Superior temporal gyrus (tissue), 1 donor: ENCODE data around the gene SLC25A48.
"Not testable (repeated sequence)": the region's sequence is repeated elsewhere in the genome, so short reads cannot be mapped to it uniquely, and the experiment has no call there.

Source experiments
- DNase-seq: peaks from one replicate; pipeline ENCODE4 v3.0.0-alpha.2; 2016; ENCODE audit errors: extremely low spot score

Gene SLC25A48

DNA sequence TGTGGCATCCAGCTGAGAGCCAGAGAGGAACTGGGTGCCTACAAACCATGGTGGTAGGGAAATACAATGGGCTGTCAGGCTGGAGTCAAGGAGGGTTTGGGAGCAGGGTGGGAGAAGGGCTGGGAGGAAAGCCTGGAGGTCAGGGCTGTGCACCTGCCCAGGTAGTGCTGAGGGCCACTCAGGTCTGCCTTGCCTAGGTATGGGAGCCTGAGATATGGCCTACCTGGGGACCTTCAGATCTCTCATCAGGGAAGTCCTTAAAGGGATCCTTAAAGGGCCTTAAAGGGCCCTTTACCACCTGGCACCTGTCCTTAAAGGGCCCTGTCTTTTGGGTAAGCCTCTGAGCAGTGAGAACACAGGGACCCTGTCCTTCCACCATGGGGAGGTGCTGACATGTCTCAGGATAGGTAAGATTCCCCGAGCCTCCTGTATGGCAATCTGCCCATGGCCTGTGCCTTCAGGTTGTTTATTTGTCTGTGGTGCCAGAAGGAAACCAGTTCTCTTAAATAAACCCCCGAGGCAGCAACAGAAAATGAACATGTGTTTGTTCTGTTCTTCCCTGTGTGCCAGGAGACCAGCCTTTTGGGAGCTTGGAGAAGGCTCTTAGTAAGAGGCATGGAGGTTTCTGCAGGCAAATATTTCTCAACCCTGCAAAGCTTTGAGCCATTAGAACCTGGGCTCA lies 23.3 kb downstream of the SLC25A48 start:
- DNase-seq, result no peak

DNA sequence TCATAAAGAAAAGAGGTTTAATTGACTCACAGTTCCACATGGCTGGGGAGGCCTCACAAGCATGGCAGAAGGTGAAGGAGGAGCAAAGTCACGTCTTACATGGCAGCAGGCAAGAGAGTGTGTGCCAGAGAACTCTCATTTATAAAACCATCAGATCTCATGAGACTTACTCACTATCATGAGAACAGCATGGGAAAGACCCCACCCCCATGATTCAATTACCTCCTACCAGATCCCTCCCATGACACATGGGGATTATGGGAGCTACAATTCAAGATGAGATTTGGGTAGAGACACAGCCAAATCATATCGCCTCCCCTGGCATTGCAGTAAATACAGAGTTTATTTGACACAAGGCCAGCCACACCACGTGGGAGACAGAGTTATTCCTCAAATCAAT lies 24.7 kb downstream of the SLC25A48 start:
- DNase-seq, result not testable (repeated sequence)

DNA sequence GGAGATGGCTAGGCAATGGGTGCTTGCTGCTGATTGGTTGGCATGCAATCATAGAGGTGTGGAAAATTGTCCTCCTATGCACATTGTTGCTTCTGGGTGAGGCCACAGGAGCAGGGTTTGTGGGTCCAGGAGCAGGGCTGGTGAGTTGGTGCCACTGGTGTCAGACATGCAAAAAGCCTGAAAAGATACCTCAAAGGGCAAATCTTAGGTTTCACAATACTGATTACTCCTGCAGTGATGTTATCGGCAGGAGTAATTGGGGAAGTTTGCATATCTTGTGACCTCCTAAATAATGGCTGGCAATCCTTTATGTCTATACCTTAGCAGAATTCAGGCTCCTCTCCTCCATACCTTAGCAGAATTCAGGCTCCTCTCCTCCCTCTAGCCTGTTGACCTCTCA lies 25.2 kb downstream of the SLC25A48 start:
- DNase-seq, result no peak

DNA sequence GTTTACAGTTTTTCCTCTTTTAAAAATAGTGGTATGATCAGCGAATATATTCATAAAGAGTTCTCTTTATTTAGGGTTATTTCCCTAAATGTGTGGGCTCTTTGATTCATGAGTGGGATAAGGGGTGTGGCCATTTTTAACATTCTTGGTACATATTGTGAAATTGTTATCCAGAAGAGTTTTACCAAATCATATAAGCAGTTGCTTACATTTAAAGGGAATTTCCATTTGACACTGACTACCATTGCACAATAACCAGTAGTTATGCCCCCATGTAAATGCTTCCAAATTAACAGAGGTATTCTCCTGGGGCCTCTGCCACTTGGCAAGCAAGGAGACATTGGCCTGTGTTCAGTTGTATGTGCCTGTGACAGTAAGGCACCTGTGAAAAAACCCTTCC lies 27.2 kb downstream of the SLC25A48 start:
- no peak for DNase-seq

DNA sequence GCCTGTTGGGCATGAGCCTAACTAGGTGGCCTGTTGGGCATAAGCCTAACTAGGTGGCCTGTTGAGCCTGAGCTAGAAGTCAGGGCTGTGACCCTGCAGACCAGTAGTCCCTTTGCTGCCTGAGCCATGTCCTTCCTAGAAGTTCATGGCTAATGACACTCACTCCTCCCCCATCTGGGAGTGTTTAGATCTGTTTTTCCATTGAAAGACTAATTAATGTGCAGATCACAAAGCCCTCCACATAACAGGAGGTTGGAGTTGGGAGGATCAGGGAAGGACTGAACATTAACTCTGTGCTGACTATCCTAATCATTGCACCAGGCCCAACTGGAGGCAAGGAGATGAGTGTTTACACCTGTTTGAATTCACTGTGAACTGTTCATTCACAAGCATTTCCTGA lies 27.6 kb downstream of the SLC25A48 start:
- no peak for DNase-seq

DNA sequence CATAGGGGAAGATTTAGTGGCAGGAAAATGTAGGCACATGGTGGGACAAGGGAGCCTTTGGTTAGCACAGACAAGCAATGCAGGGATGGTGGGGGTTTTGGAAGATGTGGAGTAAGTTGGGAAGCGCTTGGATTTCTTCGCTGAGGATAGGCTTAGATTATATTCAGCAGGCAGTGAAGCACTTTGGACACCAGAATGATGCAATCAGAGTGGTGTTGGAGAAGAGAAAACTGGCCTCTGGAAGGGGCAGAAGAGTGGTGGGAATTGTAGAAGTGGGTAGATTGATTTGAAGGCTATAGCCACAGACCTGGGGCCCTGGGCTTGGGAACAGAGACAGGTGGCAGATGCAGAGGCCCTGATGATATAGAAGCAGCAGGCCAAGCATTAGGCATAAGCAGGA lies 28.3 kb downstream of the SLC25A48 start:
- DNase-seq, result no peak

DNA sequence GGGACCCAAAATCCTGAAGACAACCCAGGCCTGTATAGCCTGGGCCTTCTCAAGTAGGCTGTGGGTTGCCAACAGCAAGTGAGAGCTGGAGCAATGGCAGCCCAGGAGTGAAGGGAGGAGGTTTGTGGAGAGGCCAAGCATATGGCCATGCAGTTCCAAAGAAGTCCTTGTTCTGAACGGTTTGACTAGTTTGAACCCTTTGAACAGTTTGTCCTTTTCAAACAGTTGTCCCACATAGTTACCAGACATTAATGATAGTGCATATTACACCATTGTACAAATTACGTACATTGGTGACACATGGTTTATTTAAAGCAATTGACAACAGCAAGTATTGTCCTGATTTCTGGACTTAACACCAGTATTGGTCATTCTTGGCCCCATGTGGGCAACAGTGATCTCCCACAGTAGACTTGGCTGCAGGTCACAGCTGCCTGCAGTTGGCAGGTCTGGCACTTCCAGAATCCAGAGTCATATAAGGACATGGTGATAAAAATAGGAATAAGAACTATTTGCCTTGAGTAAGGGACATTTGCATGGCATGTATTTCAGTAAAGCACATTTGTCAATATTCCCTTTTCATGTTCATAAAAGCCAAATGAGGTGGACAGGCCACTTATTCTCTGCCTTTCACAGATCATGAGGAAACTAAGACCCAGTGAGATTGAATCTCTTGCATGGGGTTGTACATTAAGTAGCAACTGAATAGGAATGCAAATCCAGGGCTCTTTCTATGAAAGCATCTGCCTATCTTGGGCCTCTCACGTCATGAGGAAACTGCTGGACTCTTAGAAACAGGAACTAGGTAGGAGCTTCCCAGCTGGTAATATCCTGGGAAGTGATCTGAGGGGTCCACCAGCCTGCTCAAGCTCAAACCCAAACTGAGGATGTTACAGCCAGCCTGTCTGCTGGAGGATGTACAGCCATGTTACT lies 30.3 kb downstream of the SLC25A48 start:
- DNase-seq, result no peak

DNA sequence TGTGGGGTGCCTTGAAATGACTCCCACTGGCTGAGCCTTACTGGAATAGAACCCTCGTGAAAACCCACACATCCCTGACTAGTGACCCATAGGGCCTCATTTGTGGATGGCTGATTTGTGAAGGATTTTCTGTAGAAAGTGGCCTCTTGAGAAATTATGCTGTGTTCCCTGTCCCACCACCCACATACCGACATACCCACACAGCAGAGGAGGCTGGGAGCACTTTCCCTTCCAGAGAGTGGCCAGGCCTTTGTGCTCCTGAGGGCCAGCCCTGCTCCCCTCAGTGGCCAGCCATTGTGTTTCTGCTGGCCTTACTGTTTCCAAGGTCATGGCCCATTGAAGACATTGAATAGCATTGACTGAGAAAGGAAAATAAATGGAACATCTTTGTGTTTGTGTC lies 31.6 kb downstream of the SLC25A48 start:
- no peak for DNase-seq

DNA sequence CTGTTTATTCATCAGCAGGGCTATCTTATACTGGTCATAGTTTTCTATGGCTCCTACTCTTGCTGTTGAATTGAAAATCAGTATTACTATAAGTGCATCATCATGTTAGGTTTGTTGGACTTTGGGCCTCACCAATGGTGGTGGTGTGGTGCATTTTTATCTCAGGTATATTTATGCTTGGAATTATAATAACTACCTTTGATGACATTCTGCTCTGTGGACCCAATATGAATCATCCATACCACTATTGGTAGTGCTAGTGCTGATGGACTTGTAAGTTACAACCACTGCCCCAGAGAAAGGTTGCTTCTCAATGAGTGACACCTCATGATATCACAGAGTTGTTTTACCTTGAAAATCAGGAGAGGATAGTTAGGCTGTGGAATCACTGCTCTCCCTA lies 33.1 kb downstream of the SLC25A48 start:
- no peak for DNase-seq

DNA sequence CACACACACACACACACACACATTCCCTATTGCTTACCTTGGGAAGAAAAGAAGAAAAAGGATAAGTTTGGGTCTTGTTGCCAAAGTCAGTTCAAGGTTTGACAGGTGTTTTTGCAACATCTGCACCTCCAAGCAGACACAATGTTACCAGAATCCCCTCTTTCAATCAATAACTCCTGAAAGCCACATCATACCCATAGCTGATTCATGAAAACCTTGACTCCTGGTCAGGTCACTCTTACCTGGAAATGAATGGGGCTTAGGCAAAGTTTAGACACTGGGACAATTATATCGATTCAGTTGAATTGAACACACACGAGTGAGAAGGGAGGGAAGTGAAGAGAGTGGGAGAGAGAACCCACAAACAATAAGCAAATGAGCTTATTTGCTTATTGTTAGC lies 34.2 kb downstream of the SLC25A48 start:
- DNase-seq, result no peak

DNA sequence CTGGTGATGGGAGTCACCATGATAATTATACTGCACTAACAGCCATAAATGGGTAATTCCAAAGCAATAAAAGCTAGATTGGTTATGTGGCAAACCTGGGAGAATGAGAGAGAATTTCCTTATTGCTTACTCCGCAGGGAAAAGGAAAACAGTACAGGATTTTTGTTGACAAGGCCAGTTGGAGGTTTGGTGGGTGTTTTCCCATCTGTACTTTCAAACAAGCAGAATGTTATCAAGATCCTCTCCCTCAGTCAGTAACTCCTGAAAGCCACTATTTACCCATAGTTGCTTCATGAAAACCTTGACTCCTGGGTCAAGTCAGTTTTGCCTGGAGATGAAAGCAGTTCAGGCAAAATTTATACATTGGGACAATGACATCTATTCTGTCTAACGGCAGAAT lies 34.8 kb downstream of the SLC25A48 start:
- no peak for DNase-seq

DNA sequence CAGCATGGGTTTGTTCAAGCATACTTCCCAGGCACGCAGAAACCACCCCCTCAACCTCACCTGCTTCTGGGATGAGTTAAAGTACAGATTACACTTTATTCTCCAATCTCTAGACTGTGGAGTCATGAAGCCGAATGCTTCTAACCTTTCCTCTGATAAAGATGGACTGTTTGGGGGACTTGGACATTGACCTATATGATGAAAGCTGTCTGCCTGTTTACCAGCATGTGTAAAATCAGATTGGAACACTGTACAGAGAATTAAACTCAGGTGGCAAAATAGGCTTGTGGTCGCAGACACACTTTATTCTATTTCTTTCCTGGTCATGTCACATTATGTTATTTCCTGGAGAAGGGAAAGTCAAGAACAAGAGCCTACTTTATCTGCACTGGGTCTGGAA lies 35.5 kb downstream of the SLC25A48 start:
- DNase-seq, result no peak

DNA sequence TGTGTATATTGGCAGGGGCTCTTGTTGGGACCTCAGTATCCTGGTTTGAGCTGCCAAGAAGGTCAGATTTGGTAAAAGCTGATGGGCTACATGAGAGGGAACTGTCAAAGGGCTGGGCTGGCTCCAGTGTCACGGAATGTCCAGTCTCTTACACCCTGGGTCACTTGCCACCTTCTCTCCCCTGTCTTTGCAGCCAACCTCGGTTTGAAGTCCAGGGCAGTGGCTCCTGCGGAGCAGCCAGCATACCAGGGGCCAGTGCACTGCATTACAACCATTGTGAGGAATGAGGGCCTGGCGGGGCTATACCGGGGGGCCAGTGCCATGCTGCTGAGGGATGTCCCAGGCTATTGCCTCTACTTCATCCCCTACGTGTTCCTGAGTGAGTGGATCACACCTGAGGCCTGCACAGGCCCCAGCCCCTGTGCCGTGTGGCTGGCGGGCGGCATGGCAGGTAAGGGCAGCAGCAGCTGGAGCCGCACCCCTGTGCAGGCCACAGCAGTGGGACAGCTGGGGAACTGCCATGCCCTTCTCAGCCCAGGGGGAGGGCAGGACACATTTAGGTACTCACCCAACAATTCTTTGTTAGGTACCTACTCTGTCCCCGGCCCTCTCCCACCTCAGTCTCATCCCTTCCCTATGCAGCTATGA lies 36.9 kb downstream of the SLC25A48 start:
- no peak for DNase-seq

DNA sequence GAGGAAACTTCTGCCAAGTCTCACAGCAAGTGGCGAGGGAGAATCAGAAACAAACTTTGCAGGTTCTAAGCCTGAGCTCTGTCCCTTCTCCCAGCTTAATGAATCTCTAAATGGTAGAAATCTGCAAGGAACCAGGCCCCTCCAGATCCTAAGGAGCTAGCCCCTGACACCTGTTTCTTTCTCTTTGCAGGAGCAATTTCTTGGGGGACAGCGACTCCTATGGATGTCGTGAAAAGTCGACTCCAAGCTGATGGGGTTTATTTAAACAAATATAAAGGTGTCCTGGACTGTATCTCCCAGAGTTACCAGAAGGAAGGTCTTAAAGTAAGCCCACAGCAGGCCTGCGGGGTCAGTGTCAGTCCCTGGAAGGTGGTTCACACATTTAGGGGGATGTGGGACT lies 39.4 kb downstream of the SLC25A48 start:
- no peak for DNase-seq

DNA sequence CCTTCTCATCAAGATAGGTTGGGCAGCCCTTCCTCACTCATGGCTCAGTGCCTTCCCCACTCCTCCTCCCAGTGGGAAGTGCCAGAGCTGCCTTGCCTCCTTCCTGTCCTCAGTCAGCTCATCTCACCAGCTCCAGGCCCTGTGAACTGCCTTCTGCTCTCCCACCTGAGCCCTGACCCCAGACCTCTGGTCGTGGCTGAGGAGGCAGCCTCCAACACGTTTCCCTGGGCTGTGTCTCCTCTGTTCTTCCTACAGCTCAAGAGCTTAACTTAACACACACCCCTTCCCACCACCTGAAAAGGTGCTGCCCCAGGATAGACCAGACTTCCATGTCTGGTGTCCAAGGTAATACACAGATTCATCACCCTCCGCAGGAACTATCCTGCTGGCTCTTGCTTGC lies 40.0 kb downstream of the SLC25A48 start:
- DNase-seq, result no peak

DNA sequence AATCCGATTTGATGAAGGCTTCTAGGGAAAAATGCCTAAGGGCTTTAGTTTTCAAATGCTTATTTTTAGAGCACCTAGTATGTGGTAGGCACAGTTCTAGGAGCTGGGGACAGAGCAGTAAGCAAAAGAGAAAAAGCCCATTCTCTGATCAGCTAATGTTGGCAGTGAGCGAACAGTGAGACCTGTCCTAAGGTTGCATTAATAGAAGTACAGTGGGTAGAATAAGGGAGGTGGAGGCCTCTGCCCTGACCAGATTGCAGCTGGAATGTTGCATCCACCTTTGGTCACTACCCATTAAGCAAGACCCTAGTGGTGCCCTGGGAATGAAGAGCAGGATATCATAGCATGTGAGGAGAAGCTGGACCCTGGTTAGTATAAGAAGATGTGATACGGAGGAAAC lies 41.1 kb downstream of the SLC25A48 start:
- DNase-seq, result no peak

DNA sequence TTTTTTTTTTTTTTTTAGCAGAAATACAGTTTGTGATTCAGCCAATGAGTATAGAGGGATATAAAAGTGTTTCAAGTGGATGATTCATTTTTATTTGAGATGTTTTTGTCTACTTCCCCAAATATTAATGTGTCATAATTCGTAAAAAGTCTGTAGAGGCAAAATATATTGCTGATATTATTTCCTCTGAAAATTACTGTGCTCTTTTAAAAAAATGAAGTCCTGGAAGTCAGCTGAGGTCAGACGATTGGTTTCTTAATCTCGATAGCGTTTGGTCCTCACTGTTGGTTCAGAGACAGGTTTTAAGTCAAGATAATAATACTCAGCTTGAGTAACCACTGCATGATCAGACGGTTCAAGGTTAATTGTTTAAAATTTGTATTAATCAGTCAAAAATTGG lies 41.7 kb downstream of the SLC25A48 start:
- no peak for DNase-seq

DNA sequence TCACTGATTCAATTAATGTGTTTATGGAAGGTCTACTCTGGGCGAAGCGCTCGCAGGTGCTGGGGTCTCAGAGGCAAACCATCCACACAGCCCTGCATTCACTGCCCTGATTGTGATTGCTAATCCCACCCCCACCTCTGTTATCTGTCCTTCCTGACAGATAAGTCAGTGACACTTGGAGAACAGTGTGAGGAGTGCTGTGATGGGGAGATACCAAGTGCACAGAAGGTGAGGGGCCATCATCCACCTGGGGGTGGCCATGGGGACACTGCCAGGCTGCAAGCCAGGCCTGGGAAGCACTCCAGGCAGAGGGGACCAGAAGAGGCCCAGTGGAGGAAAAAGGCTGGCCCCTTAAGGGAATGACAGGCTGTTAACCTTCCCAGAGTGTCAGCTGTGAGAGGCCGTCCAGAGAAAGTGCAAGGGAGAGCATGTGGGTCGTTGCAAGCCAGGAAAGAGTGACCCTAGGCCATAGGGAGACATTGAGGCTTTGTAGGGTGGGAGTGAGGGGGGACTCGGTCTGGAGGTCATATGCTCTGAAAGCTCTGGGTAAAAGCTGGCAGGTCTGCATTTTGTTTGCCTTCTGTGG lies 43.2 kb downstream of the SLC25A48 start:
- DNase-seq, result no peak

DNA sequence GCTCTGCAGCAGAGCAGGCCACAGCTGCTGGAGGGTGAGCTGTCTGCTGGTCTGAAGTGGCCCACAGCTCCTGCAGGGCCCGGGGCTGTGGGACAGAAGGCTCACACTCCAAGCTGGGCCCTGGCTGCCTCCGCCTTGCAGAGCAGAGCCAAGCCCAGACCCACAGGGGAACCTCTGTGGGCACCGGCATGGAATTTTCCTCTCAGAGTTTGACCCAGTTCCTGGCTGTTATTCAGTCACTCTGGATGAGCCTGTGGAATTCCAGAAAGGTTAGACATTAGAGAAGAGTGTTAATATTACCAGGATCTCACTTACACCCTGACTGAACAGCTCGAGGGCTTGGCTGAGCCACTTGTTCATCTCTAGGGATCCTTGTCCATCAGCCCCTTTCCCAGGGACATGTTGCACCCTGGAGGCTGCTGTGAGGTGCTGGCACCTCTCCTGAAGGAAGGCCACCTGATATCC lies 43.7 kb downstream of the SLC25A48 start:
- DNase-seq, result no peak

DNA sequence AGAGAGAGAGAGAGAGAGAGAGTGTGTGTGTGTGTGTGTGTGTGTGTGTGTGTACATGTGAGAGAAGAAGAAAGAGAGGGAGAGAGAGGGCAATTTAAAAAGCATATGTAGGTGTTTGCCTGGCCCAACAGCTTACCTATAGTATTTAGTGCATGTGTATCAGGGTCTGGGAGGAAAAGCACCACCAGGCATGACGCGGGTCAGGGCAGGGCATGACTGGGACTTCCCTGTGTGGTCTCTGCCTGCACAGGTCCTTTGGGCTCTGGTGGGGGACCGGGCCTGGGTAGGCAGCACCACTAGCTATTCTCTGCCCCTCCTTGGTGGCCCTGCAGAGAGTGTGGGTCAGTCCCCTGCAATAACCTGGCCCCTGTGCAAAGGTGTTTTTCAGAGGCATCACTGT lies 45.1 kb downstream of the SLC25A48 start:
- no peak for DNase-seq

DNA sequence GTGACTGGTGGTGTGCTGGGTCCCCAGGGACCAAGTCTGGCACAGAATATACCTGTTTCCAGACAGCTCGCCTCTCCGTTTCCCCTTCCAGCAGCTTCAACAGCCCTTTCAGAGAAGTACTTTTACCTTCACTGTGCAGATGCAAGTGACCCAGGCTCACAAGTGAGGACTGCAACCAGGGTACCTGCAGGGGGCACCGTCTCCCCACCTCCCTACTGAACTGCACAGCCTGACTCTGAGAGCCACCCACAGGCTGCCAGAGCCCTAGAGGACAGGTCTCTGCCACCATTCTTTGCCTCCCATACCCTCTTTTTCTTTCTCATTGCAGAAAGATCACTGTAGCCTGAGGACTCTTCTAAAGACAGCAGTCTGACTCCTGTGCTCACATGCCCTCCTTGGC lies 45.8 kb downstream of the SLC25A48 start:
- no peak for DNase-seq

DNA sequence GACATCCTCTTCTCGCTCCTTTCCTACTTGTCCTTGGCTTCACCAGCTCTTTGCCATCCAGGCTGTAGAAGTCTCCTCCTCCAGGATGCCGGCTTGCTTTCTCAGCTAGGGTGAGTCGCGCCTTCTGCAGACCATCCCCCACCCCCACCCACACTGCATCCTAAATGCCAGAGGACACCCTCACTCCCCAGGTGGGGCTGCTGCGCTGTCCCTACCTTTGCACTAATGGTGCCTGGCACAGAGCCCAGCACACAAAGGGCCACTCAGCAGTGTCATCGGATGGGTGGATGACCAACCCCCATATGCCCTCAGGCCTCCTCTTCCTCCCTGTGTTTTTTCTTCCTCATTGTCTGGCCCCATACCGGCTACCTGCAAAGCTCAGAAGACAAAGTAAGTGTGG lies 46.3 kb downstream of the SLC25A48 start:
- DNase-seq, result no peak
